Lung (tissue), 12 donors: ENCODE results near the gene GNLY. TPM values are rescaled to one million over a fixed set of nuclear protein-coding genes. Genes with fewer than 3 reads are reported as not detected.
A peak's percentile ranks its signal among the peaks of the same experiment; 100 is the strongest.

Experiments
- ATAC-seq: fragments of 200-7000 bp; cut with Tn5 transposase; one replicate; pipeline ENCODE4 v1.9.1; 2020; ENCODE audit warnings: moderate number of reproducible peaks; ENCODE audit not compliant: insufficient read depth, low FRiP score
- DNase-seq, 3 donors: peaks; one replicate each; pipeline ENCODE4 v3.0.0-alpha.2; 2013 to 2017
- H3K27ac ChIP-seq, 2 donors: one replicate each; pipeline ENCODE4 v1.5.1; 2013; ENCODE audit warnings: mild to moderate bottlenecking in 2 of 2, moderate library complexity in 2 of 2, control low read depth in 1 of 2, inconsistent platforms in 1 of 2, low read depth in 1 of 2, low read length in 1 of 2
- H3K27me3 ChIP-seq, 3 donors: one replicate each; pipeline ENCODE4 v1.5.1; 2013; ENCODE audit warnings: low read length in 2 of 3; ENCODE audit not compliant: control insufficient read depth in 3 of 3, insufficient read depth in 3 of 3
- H3K36me3 ChIP-seq, 4 donors: one replicate each; pipeline ENCODE4 v1.5.1; 2013; ENCODE audit warnings: low read length in 4 of 4, mild to moderate bottlenecking in 1 of 4, moderate library complexity in 1 of 4; ENCODE audit not compliant: control insufficient read depth in 4 of 4, insufficient read depth in 4 of 4
- H3K4me1 ChIP-seq, 5 donors: one replicate each; pipeline ENCODE4 v1.5.1; 2013; ENCODE audit warnings: low read length in 5 of 5, mild to moderate bottlenecking in 2 of 5, moderate library complexity in 1 of 5; ENCODE audit not compliant: control insufficient read depth in 5 of 5, insufficient read depth in 5 of 5
- H3K4me3 ChIP-seq: one replicate; pipeline ENCODE4 v1.5.1; 2013; ENCODE audit warnings: mild to moderate bottlenecking, control low read depth, moderate library complexity
- H3K9ac ChIP-seq, 2 donors: one replicate each; pipeline ENCODE4 v1.5.1; 2013; ENCODE audit warnings: low read length in 2 of 2, control low read depth in 1 of 2; ENCODE audit not compliant: insufficient read depth in 1 of 2
- H3K9me3 ChIP-seq, 4 donors: one replicate each; pipeline ENCODE4 v1.5.1; 2013; ENCODE audit warnings: low read length in 3 of 4, mild to moderate bottlenecking in 1 of 4, moderate library complexity in 1 of 4; ENCODE audit not compliant: control insufficient read depth in 4 of 4, insufficient read depth in 3 of 4
- CTCF ChIP-seq: IDR thresholded peaks from 2 replicates; pipeline ENCODE4 v1.5.1; 2012; ENCODE audit warnings: mild to moderate bottlenecking; ENCODE audit errors: control extremely low read depth, extremely low read depth
- WGBS, 2 donors: extraction: QIAGEN DNeasy Blood & Tissue Kit; methylation state at CpG; one replicate each; pipeline ENCODE4 v1.1.7; 2013; 5-methylcytosine and 5-hydroxymethylcytosine counted together
- polyA plus RNA-seq, 2 donors: library from polyadenylated mRNA; stranded (reverse); fragments of 200-250 nt; gene quantifications; one replicate each; pipeline ENCODE4 v1.2.1, GENCODE V29; 2013
- total RNA-seq, 2 donors: library from RNA; depleted of rRNA in 1 of 2; stranded (reverse); fragments of >200 nt in 1 of 2; gene quantifications; one replicate each; pipeline ENCODE4 v1.2.1, GENCODE V29; 2014 to 2021
- donor health status: control.
- donor health status: control.
- donor health status: Bipolar disorder and iron deficiency.
- donor health status: healthy.
- donor health status: DM: yes; HTN: yes; CAD: no.

Gene GNLY
- total and polyA plus RNA-seq, 4 donors = 9.0 to 13.6 (median 12.1) TPM; not detected in 1

- H3K27ac ChIP-seq = no peak overlapping the region
- no peak for TF ChIP-seq CTCF
- H3K36me3 ChIP-seq = no peaks in the 10 kb centered on the region
- H3K9ac ChIP-seq = no peak overlapping the region
- H3K4me1 ChIP-seq = peaks cover 0 to 17% (median 8%) of the 10 kb centered on the region in 5 donors
- no peak overlapping the region for H3K4me3 ChIP-seq
- 71 to 87% methylated on average over 6 of the region's 6 CpGs for WGBS, 2 donors
- ATAC-seq = no peak
- H3K27me3 ChIP-seq = no peaks in the 10 kb centered on the region
- H3K9me3 ChIP-seq = no peaks in the 10 kb centered on the region
- peak in 1 of 3 donors; percentile 40 for DNase-seq
These were observed 18.2 kb upstream of the GNLY start for GRCh38 chr2:85675866-85676548.

- no peak for TF ChIP-seq CTCF
- WGBS, 2 donors = 53 to 60% methylated on average over 3 of the region's 3 CpGs
- ATAC-seq = peak; percentile 25
- no peak overlapping the region for H3K9ac ChIP-seq
- no peaks in the 10 kb centered on the region for H3K27me3 ChIP-seq
- H3K9me3 ChIP-seq = no peaks in the 10 kb centered on the region
- H3K4me3 ChIP-seq = no peak overlapping the region
- peaks cover 0 to 24% (median 8%) of the 10 kb centered on the region in 5 donors for H3K4me1 ChIP-seq
- no peak for DNase-seq
- H3K27ac ChIP-seq = peak overlapping the region in 1 of 2 donors; percentile 80
- no peaks in the 10 kb centered on the region for H3K36me3 ChIP-seq
These were observed 15.8 kb upstream of the GNLY start for GRCh38 chr2:85678377-85678776.

GRCh38 chr2:85678794-85679672 is 15.1 kb upstream of the GNLY start:
- H3K4me3 ChIP-seq = no peak overlapping the region
- ATAC-seq (peak; percentile 86), DNase-seq (peak; percentile 82 to 91 (median 87))
- TF ChIP-seq CTCF = peak; percentile 94
- H3K27me3 ChIP-seq = no peaks in the 10 kb centered on the region
- no peaks in the 10 kb centered on the region for H3K9me3 ChIP-seq
- H3K9ac ChIP-seq = no peak overlapping the region
- H3K36me3 ChIP-seq = no peaks in the 10 kb centered on the region
- 16 to 21% methylated on average over 25 of the region's 25 CpGs for WGBS, 2 donors
- H3K27ac ChIP-seq = peak overlapping the region in 1 of 2 donors; percentile 80
- H3K4me1 ChIP-seq = peaks cover 0 to 24% (median 8%) of the 10 kb centered on the region in 5 donors
